SU-DHL-6 (cell line): ENCODE results near the gene PGLYRP2.
A peak's percentile ranks its signal among the peaks of the same experiment; 100 is the strongest.

Source experiments
- H2AFZ ChIP-seq: fragments of 200-600 bp; sonication (generic); 2 replicates; pipeline ENCODE4 v1.6.1; 2014; ENCODE audit warnings: low read depth, mild to moderate bottlenecking, moderate library complexity, mixed read lengths, antibody characterized with exemption, low read length; ENCODE audit not compliant: severe bottlenecking
- H3F3A ChIP-seq: fragments of 200-600 bp; shearing (Covaris generic); 2 replicates; pipeline ENCODE4 v1.6.0; 2016; ENCODE audit warnings: antibody characterized with exemption, mild to moderate bottlenecking; ENCODE audit not compliant: insufficient read depth
- H3K27ac ChIP-seq: fragments of 200-600 bp; sonication (generic); 2 replicates; pipeline ENCODE4 v1.5.1; 2016; ENCODE audit warnings: low read depth, mild to moderate bottlenecking, low read length, moderate library complexity, mixed read lengths
- H3K27me3 ChIP-seq: fragments of 200-600 bp; sonication (generic), shearing (Covaris generic); 2 replicates; pipeline ENCODE4 v1.6.0; 2014; ENCODE audit warnings: mild to moderate bottlenecking, low read length
- H3K36me3 ChIP-seq: fragments of 200-600 bp; sonication (generic); 2 replicates; pipeline ENCODE4 v1.6.1; 2014; ENCODE audit warnings: mild to moderate bottlenecking, low read length, mixed read lengths
- H3K4me2 ChIP-seq: fragments of 300-600, 200-600 bp; shearing (Covaris generic), sonication (generic); 2 replicates; pipeline ENCODE4 v1.6.0; 2014; ENCODE audit warnings: low read length, low read depth, mild to moderate bottlenecking; ENCODE audit not compliant: poor library complexity, severe bottlenecking
- H3K4me3 ChIP-seq: fragments of 200-600 bp; sonication (generic); 2 replicates; pipeline ENCODE4 v1.5.1; 2014; ENCODE audit warnings: antibody characterized with exemption, low read length, mild to moderate bottlenecking, mixed read lengths; ENCODE audit not compliant: insufficient read depth, poor library complexity, severe bottlenecking
- H3K79me2 ChIP-seq: fragments of 200-600 bp; sonication (generic); 2 replicates; pipeline ENCODE4 v1.6.1; 2014; ENCODE audit warnings: mild to moderate bottlenecking, low read length, moderate library complexity; ENCODE audit not compliant: insufficient read depth
- H3K9ac ChIP-seq: fragments of 200-600 bp; sonication (generic); 2 replicates; pipeline ENCODE4 v1.7.0; 2014; ENCODE audit warnings: mild to moderate bottlenecking, low read length
- H3K9me2 ChIP-seq: fragments of 200-600 bp; sonication (generic); replicated peaks from 2 replicates; pipeline ENCODE4 v1.6.1; 2014; ENCODE audit warnings: low read length; ENCODE audit not compliant: insufficient read depth
- H3K9me3 ChIP-seq: fragments of 200-600 bp; sonication (generic); 2 replicates; pipeline ENCODE4 v1.6.1; 2014; ENCODE audit warnings: low read length, mixed read lengths; ENCODE audit not compliant: insufficient read depth
- H4K20me1 ChIP-seq: fragments of 200-600 bp; sonication (generic); 2 replicates; pipeline ENCODE4 v1.6.1; 2014; ENCODE audit warnings: low read depth, mild to moderate bottlenecking, antibody characterized with exemption, low read length, moderate library complexity, mixed read lengths
- EZH2phosphoT487 ChIP-seq: fragments of 200-600 bp; sonication (generic), shearing (Covaris generic); conservative IDR thresholded peaks from 2 replicates; pipeline ENCODE4 v1.6.1; 2018; ENCODE audit warnings: mild to moderate bottlenecking, antibody characterized with exemption, low read length, moderate library complexity, mixed read lengths
- TF ChIP-seq, protein P1 (sequence below): fragments of 200-600 bp; sonication (generic); IDR thresholded peaks from one replicate; pipeline ENCODE4 v1.5.1; 2017; ENCODE audit warnings: antibody characterized with exemption, mild to moderate bottlenecking, low read length, moderate library complexity; ENCODE audit not compliant: insufficient read depth, poor library complexity, severe bottlenecking

Gene PGLYRP2

DNA sequence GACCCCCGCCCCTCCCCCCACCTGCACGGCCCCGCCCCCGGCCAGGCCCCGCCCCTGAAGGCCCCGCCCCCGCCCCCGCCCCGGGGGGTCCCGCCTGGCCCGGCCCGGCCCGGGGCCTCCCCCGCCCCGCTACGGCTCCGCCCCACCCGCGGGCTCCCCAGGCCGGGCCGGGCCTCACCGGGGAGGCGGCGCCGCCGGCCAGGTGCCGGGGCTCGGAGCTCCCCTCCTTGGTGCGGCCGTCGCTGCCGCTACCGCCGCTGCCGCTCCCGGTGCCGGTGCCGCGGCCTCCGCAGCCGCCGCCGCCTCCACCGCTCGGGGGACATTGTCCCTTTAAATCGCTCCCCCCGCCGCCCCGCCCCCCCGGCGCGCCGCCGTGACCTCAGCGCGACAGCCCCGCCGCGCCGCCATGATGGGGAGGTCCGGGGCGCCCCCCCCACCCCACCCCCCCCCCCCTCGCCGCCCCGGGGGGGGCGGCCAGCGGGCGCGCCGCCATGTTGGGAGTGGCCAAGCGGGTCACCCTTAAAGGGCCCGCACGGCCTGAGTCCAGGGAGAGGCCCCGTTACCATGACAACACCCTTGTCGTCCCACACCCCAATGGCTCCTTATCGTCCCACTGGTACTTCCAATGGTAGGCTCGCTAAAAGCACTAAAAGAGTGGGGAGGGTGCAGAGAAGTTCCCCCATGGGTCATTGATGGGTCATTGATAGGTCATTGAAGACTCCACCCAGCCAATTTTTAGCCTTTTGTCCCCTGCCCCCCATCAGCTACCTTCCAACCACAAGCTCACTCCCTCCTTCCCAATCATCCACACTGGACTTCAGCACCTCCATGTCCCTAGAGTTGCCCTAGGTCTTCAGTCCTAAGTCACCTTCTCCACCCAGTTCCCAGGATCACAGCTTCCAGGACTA lies 29.4 kb downstream of the PGLYRP2 start, which contains the start of gene WIZ:
Gene WIZ (minus strand): TSS at position 337 of the 908 bp plus-strand sequence. CDS start 1,649 bp downstream, outside the sequence.
- H3K27ac ChIP-seq: no peak within 1 kb of the TSS
- H3K9me2 ChIP-seq: no peaks in the 10 kb centered on the region
- no peaks in the 10 kb centered on the region for H4K20me1 ChIP-seq
- no peak within 1 kb of the TSS for H3K4me3 ChIP-seq
- H2AFZ ChIP-seq: no peak within 1 kb of the TSS
- H3K27me3 ChIP-seq: no peaks in the 10 kb centered on the region
- peak within 1 kb of the TSS; percentile 33 for H3K4me2 ChIP-seq
- no peaks in the 10 kb centered on the region for H3K36me3 ChIP-seq
- H3K9me3 ChIP-seq: no peaks in the 10 kb centered on the region
- H3K9ac ChIP-seq: no peak within 1 kb of the TSS
- H3F3A ChIP-seq: peaks cover 8% of the 10 kb centered on the region; the same call in 1 of the 2 replicates
- no peaks in the 10 kb centered on the region for H3K79me2 ChIP-seq
- TF ChIP-seq, protein P1, sequence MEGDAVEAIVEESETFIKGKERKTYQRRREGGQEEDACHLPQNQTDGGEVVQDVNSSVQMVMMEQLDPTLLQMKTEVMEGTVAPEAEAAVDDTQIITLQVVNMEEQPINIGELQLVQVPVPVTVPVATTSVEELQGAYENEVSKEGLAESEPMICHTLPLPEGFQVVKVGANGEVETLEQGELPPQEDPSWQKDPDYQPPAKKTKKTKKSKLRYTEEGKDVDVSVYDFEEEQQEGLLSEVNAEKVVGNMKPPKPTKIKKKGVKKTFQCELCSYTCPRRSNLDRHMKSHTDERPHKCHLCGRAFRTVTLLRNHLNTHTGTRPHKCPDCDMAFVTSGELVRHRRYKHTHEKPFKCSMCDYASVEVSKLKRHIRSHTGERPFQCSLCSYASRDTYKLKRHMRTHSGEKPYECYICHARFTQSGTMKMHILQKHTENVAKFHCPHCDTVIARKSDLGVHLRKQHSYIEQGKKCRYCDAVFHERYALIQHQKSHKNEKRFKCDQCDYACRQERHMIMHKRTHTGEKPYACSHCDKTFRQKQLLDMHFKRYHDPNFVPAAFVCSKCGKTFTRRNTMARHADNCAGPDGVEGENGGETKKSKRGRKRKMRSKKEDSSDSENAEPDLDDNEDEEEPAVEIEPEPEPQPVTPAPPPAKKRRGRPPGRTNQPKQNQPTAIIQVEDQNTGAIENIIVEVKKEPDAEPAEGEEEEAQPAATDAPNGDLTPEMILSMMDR: no peak
- TF ChIP-seq EZH2phosphoT487: no peak

DNA sequence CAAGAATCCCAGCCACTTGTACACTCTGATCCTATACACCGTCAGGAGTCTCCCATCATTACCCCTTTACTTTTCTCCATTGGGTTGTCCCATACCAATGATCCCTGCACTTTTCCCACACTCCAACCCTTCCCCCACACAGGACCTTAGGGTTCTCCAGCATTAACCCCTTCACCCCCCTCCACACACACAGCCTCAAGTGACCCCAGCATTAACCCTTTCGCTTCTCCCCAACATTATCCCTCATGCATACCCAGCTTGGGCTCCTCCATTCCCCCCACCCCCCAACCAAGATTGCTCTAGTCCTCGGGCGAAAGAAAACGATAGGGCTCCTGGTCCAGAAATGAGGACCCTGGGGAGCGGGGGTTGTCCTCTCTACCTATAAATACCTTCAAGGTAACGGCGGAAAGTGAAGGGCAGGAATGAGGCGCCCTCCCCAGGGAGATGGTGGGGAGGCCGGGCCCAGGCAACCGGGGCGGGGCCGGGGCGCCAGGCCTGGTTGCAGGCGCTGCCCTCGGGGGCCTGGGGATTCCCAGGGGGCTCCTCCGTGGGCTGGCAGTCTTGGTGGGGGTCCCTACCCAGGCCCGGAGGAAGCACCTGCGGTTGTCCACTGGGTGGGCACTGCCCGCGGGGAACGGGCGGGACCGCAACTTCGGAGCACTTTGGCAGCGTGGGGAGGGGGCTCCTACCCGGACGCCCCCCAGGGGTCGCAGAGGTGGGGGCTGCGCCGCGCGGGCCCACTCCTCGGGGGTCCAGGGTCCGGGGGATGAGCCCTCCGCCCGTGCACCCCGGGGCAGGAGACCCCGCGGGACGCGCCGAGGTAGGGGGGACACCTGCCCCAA lies 30.3 kb downstream of the PGLYRP2 start:
- Histone ChIP-seq H3K9me2 (no peaks in the 10 kb centered on the region), H3K27me3 (no peaks in the 10 kb centered on the region), H3K4me3 (no peak overlapping the region), H2AFZ (no peak overlapping the region), H3F3A (peaks cover 8% of the 10 kb centered on the region; the same call in 1 of the 2 replicates), H3K79me2 (no peaks in the 10 kb centered on the region), H3K27ac (no peak overlapping the region), H3K9me3 (no peaks in the 10 kb centered on the region), H4K20me1 (no peaks in the 10 kb centered on the region), H3K4me2 (peak overlapping the region; percentile 30), H3K36me3 (no peaks in the 10 kb centered on the region), H3K9ac (no peak overlapping the region)
- no peak for TF ChIP-seq EZH2phosphoT487
- TF ChIP-seq, protein P1: no peak

DNA sequence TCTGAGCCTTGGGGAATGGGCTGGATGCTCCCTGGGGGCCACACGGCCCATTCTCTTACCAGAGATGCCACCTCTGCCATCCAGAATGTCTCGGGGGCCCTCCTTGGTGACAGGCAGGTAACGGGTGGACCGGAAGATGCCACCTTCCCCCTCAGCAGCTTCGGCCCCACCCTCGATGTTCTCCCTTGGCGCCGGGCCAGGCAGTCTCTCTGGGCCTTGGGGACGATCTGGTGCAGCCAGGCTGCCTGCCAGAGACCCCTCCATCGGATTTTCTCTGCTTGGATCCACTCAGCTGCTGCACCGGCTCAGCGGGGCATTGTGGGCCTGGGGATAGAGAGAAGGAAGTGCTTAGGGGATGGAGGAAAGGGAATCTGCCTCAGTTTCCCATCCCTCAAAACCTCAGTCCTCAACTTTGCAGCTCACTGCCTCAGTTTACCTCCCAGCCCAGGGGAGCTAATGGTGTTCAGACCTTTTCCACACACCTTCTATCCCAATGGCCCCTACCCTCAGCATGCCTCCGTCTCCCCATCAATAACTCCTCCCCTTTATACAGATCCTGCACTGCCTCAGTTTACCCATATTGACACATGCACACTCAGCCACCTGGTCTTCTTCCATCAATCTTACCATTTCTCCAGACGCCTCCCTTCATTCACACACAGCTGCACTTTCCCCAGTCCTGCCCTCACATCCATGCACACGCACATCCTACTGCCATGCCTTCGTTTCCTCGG lies 31.1 kb downstream of the PGLYRP2 start:
- Histone ChIP-seq H3K4me2 (no peak overlapping the region), H3K27me3 (no peaks in the 10 kb centered on the region), H3F3A (peaks cover 8% of the 10 kb centered on the region; the same call in 1 of the 2 replicates), H3K9me3 (no peaks in the 10 kb centered on the region), H3K4me3 (no peak overlapping the region), H3K9ac (no peak overlapping the region), H3K36me3 (no peaks in the 10 kb centered on the region), H3K79me2 (no peaks in the 10 kb centered on the region), H2AFZ (no peak overlapping the region), H3K27ac (no peak overlapping the region), H3K9me2 (no peaks in the 10 kb centered on the region), H4K20me1 (no peaks in the 10 kb centered on the region)
- TF ChIP-seq, protein P1: no peak
- TF ChIP-seq EZH2phosphoT487: no peak
